Upper lobe of left lung (tissue), 4 donors: ENCODE data around the gene CBLB.

ENCODE experiments used
- POLR2A ChIP-seq, 4 donors: fragments of 450-650 bp; IDR thresholded peaks; one replicate each; pipeline ENCODE4 v1.5.1; 2016 to 2017; ENCODE audit warnings: antibody characterized with exemption in 4 of 4, mild to moderate bottlenecking in 2 of 4
- TF ChIP-seq, protein P1 (sequence below), 6 experiments: fragments of 450-650 bp in 4 of 6; fragments of 200-600 bp in 2 of 6; sonication (generic) in 2 of 6; IDR thresholded peaks; one replicate each; pipeline ENCODE4 v1.5.1; 2016 to 2019; ENCODE audit warnings: antibody characterized with exemption in 6 of 6

GRCh38 chr3:105786990-105787389 lies 81.8 kb downstream of the CBLB start:
- TF ChIP-seq, protein P1, sequence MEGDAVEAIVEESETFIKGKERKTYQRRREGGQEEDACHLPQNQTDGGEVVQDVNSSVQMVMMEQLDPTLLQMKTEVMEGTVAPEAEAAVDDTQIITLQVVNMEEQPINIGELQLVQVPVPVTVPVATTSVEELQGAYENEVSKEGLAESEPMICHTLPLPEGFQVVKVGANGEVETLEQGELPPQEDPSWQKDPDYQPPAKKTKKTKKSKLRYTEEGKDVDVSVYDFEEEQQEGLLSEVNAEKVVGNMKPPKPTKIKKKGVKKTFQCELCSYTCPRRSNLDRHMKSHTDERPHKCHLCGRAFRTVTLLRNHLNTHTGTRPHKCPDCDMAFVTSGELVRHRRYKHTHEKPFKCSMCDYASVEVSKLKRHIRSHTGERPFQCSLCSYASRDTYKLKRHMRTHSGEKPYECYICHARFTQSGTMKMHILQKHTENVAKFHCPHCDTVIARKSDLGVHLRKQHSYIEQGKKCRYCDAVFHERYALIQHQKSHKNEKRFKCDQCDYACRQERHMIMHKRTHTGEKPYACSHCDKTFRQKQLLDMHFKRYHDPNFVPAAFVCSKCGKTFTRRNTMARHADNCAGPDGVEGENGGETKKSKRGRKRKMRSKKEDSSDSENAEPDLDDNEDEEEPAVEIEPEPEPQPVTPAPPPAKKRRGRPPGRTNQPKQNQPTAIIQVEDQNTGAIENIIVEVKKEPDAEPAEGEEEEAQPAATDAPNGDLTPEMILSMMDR (IDR thresholded peaks at IDR 0.05) = no peak
- TF ChIP-seq POLR2A (IDR thresholded peaks at IDR 0.05) = no peak
